ENCODE data around the gene DSCAML1. TPM values are rescaled to one million over a fixed set of nuclear protein-coding genes. Genes with fewer than 3 reads are reported as not detected.

DSCAML1 gene
- total and polyA plus RNA-seq, 2 experiments from 2014 or later = not detected

GRCh38 chr11:117495357-117495756 lies 301.7 kb downstream of the DSCAML1 start:
- H4K20me1 ChIP-seq (ENCODE audit: insufficient read depth) = no peaks in the 10 kb centered on the region
- no peak overlapping the region for H3K4me3 ChIP-seq
- 30 to 38% methylated on average over 6 of the region's 6 CpGs for WGBS, 2 experiments (ENCODE audit: low coverage in 1 of 2, low lambda C conversion rate in 2 of 2, missing lambda C conversion rate in 2 of 2)
- H3K27ac ChIP-seq = no peak overlapping the region
- no peaks in the 10 kb centered on the region for H3K36me3 ChIP-seq (ENCODE audit: low read depth)
- H3K9me3 ChIP-seq (ENCODE audit: low read depth) = no peaks in the 10 kb centered on the region
- H3K79me2 ChIP-seq (ENCODE audit: insufficient read depth) = no peaks in the 10 kb centered on the region
- DNase-seq = no peak
- H3K9me2 ChIP-seq (ENCODE audit: insufficient read depth) = no peaks in the 10 kb centered on the region
- H3K9ac ChIP-seq = no peak overlapping the region
- H2AFZ ChIP-seq = no peak overlapping the region
- no peaks in the 10 kb centered on the region for H3K4me1 ChIP-seq (ENCODE audit: insufficient read depth)
- no peak overlapping the region for H3K4me2 ChIP-seq (ENCODE audit: unreplicated experiment)
- TF ChIP-seq EZH2phosphoT487 (IDR thresholded peaks at IDR 0.05; ENCODE audit: insufficient read depth, low read depth) (no peak), EZH2 (IDR thresholded peaks at IDR 0.05; ENCODE audit: insufficient read depth, poor library complexity, severe bottlenecking) (no peak)
- no peaks in the 10 kb centered on the region for H3F3A ChIP-seq (ENCODE audit: insufficient read depth)
- in situ Hi-C loops (cut with MboI) = no loop called here
- H3K27me3 ChIP-seq (replicated peaks; ENCODE audit: insufficient read depth) = peaks cover 39% of the 10 kb centered on the region

- H3K27ac ChIP-seq = no peak overlapping the region
- no peaks in the 10 kb centered on the region for H3K9me2 ChIP-seq (ENCODE audit: insufficient read depth)
- H3K4me2 ChIP-seq (ENCODE audit: unreplicated experiment) = no peak overlapping the region
- no peaks in the 10 kb centered on the region for H4K20me1 ChIP-seq (ENCODE audit: insufficient read depth)
- H3F3A ChIP-seq (ENCODE audit: insufficient read depth) = no peaks in the 10 kb centered on the region
- 34 to 35% methylated on average over 15 to 20 of the region's 20 CpGs for WGBS, 2 experiments (ENCODE audit: low coverage in 1 of 2, low lambda C conversion rate in 2 of 2, missing lambda C conversion rate in 2 of 2)
- H3K79me2 ChIP-seq (ENCODE audit: insufficient read depth) = no peaks in the 10 kb centered on the region
- in situ Hi-C loops (cut with MboI) = no loop called here
- no peaks in the 10 kb centered on the region for H3K4me1 ChIP-seq (ENCODE audit: insufficient read depth)
- no peak overlapping the region for H3K9ac ChIP-seq
- H3K4me3 ChIP-seq = no peak overlapping the region
- peaks cover 36% of the 10 kb centered on the region for H3K27me3 ChIP-seq (replicated peaks; ENCODE audit: insufficient read depth)
- TF ChIP-seq EZH2phosphoT487 (IDR thresholded peaks at IDR 0.05; ENCODE audit: insufficient read depth, low read depth) (no peak), EZH2 (IDR thresholded peaks at IDR 0.05; ENCODE audit: insufficient read depth, poor library complexity, severe bottlenecking) (no peak)
- H2AFZ ChIP-seq = no peak overlapping the region
- no peaks in the 10 kb centered on the region for H3K9me3 ChIP-seq (ENCODE audit: low read depth)
- H3K36me3 ChIP-seq (ENCODE audit: low read depth) = no peaks in the 10 kb centered on the region
- no peak for DNase-seq
Measured at GRCh38 chr11:117492578-117493251, 304.3 kb downstream of the DSCAML1 start.

- Histone ChIP-seq H3K9me2 (ENCODE audit: insufficient read depth) (no peaks in the 10 kb centered on the region), H3K4me3 (no peak overlapping the region), H3K79me2 (ENCODE audit: insufficient read depth) (no peaks in the 10 kb centered on the region), H3K9ac (no peak overlapping the region), H3K27ac (no peak overlapping the region), H3K9me3 (ENCODE audit: low read depth) (no peaks in the 10 kb centered on the region), H2AFZ (no peak overlapping the region), H3K27me3 (replicated peaks; ENCODE audit: insufficient read depth) (peaks cover 36% of the 10 kb centered on the region), H3F3A (ENCODE audit: insufficient read depth) (no peaks in the 10 kb centered on the region), H3K36me3 (ENCODE audit: low read depth) (no peaks in the 10 kb centered on the region), H3K4me2 (ENCODE audit: unreplicated experiment) (no peak overlapping the region), H4K20me1 (ENCODE audit: insufficient read depth) (no peaks in the 10 kb centered on the region), H3K4me1 (ENCODE audit: insufficient read depth) (no peaks in the 10 kb centered on the region)
- in situ Hi-C loops (cut with MboI) = no loop called here
- no peak for TF ChIP-seq EZH2 (IDR thresholded peaks at IDR 0.05; ENCODE audit: insufficient read depth, poor library complexity, severe bottlenecking)
- no peak for TF ChIP-seq EZH2phosphoT487 (IDR thresholded peaks at IDR 0.05; ENCODE audit: insufficient read depth, low read depth)
- no peak for DNase-seq
- WGBS, 2 experiments (ENCODE audit: low coverage in 1 of 2, low lambda C conversion rate in 2 of 2, missing lambda C conversion rate in 2 of 2) = 42 to 48% methylated on average over 6 of the region's 6 CpGs
Measured at GRCh38 chr11:117490911-117491310, 306.1 kb downstream of the DSCAML1 start.

GRCh38 chr11:117489999-117490679 lies 306.9 kb downstream of the DSCAML1 start:
- whole genome bisulfite sequencing, 2 experiments (ENCODE audit: low coverage in 1 of 2, low lambda C conversion rate in 2 of 2, missing lambda C conversion rate in 2 of 2) = 36 to 39% methylated on average over 14 of the region's 14 CpGs
- Histone ChIP-seq H3K9me3 (ENCODE audit: low read depth) (no peaks in the 10 kb centered on the region), H3K36me3 (ENCODE audit: low read depth) (no peaks in the 10 kb centered on the region), H4K20me1 (ENCODE audit: insufficient read depth) (no peaks in the 10 kb centered on the region), H3K4me2 (ENCODE audit: unreplicated experiment) (no peak overlapping the region), H3K27ac (no peak overlapping the region), H3K9me2 (ENCODE audit: insufficient read depth) (no peaks in the 10 kb centered on the region), H3K4me3 (no peak overlapping the region), H3K9ac (no peak overlapping the region), H3K4me1 (ENCODE audit: insufficient read depth) (no peaks in the 10 kb centered on the region), H2AFZ (no peak overlapping the region), H3F3A (ENCODE audit: insufficient read depth) (no peaks in the 10 kb centered on the region), H3K79me2 (ENCODE audit: insufficient read depth) (no peaks in the 10 kb centered on the region), H3K27me3 (replicated peaks; ENCODE audit: insufficient read depth) (peaks cover 36% of the 10 kb centered on the region)
- DNase-seq = no peak
- TF ChIP-seq EZH2 (IDR thresholded peaks at IDR 0.05; ENCODE audit: insufficient read depth, poor library complexity, severe bottlenecking) (no peak), EZH2phosphoT487 (IDR thresholded peaks at IDR 0.05; ENCODE audit: insufficient read depth, low read depth) (no peak)
- in situ Hi-C loops (cut with MboI) = no loop called here
